Transverse colon (tissue), 4 donors: Measurements from ENCODE around the gene LMOD3.

Experiments used
- CTCF ChIP-seq, 5 experiments: fragments of 200-600 bp in 3 of 5; fragments of 450-650 bp in 2 of 5; sonication (generic) in 3 of 5; IDR thresholded peaks; 1 replicate in 2 of 5; 2 replicates in 3 of 5; pipeline ENCODE4 v1.5.1; 2016 to 2017; ENCODE audit warnings: antibody characterized with exemption in 5 of 5, inconsistent platforms in 3 of 5, mild to moderate bottlenecking in 2 of 5, moderate library complexity in 1 of 5
- EP300 ChIP-seq: sonication (generic); formaldehyde crosslinking; IDR thresholded peaks from one replicate; pipeline ENCODE4 v1.6.1; 2017; ENCODE audit warnings: antibody characterized with exemption, low read depth
- POLR2A ChIP-seq: fragments of 450-650 bp; IDR thresholded peaks from one replicate; pipeline ENCODE4 v1.6.1; 2016; ENCODE audit warnings: antibody characterized with exemption, mild to moderate bottlenecking, moderate library complexity
- POLR2AphosphoS5 ChIP-seq, 3 donors: sonication (generic); formaldehyde crosslinking; IDR thresholded peaks; one replicate each; pipeline ENCODE4 v1.6.1; 2016; ENCODE audit warnings: antibody characterized with exemption in 3 of 3

GRCh38 chr3:69113536-69113935 lies 8.9 kb downstream of the LMOD3 start:
- TF ChIP-seq EP300, result no peak
- no peak for TF ChIP-seq CTCF (IDR thresholded peaks at IDR 0.05)
- no peak for TF ChIP-seq POLR2A
- no peak for TF ChIP-seq POLR2AphosphoS5 (IDR thresholded peaks at IDR 0.05)
